AG09319 (cell line): ENCODE results near the gene AMPD1.

Source experiments
- DNase-seq: peaks from one replicate; pipeline ENCODE4 v3.0.0-alpha.2; 2010; ENCODE audit warnings: low read depth; ENCODE audit errors: extremely low read depth
- TF ChIP-seq, protein P1 (sequence below): IDR thresholded peaks from 2 replicates; pipeline ENCODE4 v1.5.1; 2011; ENCODE audit warnings: low read depth, mild to moderate bottlenecking, inconsistent platforms, low read length, moderate library complexity

Gene AMPD1

DNA sequence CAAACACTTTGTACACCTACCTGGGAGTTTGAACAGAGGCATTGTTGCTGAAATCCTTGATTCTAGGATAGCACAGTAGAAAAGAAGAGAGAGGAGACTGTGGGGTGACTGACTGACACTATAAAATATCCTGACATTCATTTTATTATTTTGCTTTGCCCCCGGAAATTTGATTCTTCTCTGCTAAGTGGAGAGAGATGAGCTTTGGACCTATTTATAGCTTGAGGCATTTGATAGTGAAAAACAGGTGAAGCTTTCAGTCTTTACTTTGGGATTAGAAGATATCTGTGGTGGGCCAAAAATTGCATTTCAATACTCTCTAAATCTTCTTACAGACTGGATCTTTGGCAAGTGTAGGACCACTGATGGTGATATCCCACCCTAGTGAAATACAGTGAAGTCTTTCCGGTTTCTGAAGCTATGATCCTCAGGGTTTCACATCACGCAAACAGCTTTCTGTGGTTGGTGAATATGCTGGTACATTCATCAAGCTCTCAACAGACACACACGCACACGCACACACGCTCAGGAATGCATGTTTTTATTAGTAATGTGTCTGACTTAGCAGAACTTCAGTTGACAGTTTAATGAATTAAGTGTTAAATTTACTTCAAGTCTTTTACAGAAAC is at the start of gene AMPD1:
TSS of gene AMPD1 (minus strand) at position 117 of the 629 bp plus-strand sequence. CDS start at position 42, 75 bp downstream.
- TF ChIP-seq, protein P1, sequence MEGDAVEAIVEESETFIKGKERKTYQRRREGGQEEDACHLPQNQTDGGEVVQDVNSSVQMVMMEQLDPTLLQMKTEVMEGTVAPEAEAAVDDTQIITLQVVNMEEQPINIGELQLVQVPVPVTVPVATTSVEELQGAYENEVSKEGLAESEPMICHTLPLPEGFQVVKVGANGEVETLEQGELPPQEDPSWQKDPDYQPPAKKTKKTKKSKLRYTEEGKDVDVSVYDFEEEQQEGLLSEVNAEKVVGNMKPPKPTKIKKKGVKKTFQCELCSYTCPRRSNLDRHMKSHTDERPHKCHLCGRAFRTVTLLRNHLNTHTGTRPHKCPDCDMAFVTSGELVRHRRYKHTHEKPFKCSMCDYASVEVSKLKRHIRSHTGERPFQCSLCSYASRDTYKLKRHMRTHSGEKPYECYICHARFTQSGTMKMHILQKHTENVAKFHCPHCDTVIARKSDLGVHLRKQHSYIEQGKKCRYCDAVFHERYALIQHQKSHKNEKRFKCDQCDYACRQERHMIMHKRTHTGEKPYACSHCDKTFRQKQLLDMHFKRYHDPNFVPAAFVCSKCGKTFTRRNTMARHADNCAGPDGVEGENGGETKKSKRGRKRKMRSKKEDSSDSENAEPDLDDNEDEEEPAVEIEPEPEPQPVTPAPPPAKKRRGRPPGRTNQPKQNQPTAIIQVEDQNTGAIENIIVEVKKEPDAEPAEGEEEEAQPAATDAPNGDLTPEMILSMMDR: no peak
- DNase-seq: no peak

- no peak for DNase-seq
- TF ChIP-seq, protein P1: no peak
These were observed 46.8 kb upstream of the AMPD1 start for GRCh38 chr1:114741963-114742746.

DNA sequence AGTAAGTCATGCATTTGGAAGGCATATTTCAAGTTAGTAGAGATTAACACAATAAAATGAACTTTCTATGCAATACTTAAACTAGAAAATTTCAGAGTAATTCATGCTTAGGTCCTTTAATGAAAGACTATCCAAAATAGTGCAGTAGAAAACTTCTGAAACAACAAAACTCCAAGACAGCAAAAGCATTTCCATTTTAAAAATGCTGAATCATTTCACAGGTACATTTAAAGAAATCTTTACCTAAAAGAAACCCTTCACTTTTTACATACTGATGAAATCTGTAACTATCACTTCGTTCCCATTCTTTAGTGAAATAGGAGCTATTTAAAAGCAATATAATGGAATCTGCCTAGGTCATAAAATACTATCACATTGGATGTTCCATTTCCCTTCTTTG is 45.0 kb upstream of the AMPD1 start:
- TF ChIP-seq, protein P1: no peak
- no peak for DNase-seq

- TF ChIP-seq, protein P1: no peak
These were observed 42.0 kb upstream of the AMPD1 start for GRCh38 chr1:114737314-114737849.

DNA sequence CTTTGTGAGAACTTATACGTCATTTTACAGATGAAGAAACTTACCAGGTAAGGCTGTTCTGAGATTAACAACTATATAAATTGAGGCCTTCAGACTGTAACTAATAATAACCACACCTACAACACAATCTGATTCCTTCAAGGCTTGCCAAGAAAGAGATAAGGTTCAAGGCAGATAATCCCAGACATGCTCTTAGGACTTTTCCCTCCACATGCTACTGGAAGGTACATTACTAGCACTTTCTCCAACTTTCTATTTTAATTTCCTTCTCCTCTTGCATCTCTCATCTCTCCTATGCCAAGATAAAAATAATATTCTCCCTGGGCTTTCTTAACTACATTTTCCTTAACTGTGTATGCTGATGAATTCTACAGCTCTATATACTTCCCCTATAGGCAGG is 40.1 kb upstream of the AMPD1 start:
- TF ChIP-seq, protein P1: no peak
- DNase-seq: no peak

More at GRCh38 chr1:114737314-114737849, 42.0 kb upstream of the AMPD1 start:
- DNase-seq: no peak

DNA sequence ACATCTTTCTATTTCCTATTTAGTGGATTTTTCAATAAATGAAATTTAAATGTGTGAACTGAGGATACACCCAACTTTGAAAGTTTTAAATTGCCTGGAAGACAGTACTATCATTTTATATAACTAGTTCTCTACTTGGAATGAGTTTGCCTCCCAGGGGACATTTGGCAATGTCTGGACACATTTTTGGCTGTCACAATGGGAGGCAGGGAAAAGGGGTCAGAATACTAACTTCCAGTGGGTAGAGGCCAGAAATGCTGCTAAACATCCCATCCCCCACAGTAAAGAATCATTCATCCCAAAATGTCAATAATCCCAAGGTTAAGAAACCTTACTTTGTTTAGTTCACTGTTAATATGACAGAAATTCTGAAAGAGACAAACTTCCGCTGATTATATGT is 34.4 kb upstream of the AMPD1 start:
- no peak for DNase-seq
- TF ChIP-seq, protein P1: no peak

DNA sequence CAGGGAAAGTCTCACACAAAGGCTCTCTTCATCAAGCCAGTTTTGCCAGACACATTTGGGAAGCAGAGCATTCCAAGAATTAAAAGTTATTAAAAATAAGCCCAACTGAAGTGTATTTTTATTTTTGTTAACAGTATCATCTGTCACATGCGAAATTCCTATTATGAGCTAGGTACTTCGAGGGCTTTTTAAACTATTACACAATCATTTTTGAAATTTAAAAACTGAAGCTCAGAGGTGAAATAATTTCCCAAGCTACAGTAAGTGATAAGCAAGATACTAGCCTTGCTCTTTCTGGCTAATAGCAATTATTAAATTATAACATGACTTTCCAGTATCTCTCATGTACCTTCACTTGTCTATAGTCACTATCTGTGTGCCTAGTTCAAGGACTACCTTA is 33.2 kb upstream of the AMPD1 start:
- TF ChIP-seq, protein P1: no peak
- no peak for DNase-seq
